Measurements from ENCODE around the gene TPD52L1.
A peak's percentile ranks its signal among the peaks of the same experiment; 100 is the strongest.

TPD52L1 gene

DNA sequence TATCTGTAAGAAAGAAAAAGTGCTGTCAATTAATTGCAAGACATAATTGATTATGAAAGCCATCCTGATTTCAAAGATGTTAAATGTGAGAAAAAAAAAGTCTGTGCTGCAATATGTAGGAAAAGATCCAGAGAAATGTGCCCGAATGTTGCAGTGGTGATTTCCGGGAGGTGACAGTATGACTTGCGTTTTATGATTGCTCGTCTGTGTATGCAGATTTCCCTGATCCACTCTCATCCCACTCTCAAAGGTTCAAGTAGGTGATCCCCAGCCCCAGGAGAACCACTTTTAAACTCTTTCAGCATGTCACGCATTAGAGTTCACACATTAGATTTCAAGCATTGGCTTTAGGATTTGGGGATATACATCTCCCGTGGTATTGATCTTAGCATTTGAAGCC is 57.8 kb downstream of the TPD52L1 start:
- no peaks in the 10 kb centered on the region for H3K4me1 ChIP-seq (ENCODE audit: control insufficient read depth in 1 of 2, insufficient read depth in 2 of 2, low read length in 2 of 2)

DNA sequence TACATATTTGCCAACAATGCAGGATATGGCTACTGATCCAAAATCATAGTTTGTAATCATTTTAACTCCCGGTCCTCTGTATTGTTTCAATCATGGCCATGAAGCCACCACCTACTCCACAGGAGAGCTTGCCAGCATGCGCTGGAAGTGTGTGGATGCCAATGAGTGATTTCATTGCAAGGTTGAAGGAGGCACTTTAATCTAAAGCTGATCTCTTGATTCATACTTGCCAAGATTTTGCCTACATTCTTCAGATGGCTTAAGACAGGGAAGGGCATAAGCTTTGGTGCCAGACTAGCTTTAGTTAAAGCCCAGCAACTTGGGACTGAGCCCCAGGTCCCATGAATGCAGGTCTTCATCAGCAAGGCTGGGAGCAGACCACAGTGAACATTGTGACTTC is 58.8 kb downstream of the TPD52L1 start:
- no peaks in the 10 kb centered on the region for H3K4me1 ChIP-seq (ENCODE audit: control insufficient read depth in 1 of 2, insufficient read depth in 2 of 2, low read length in 2 of 2)
- H3K4me3 ChIP-seq (ENCODE audit: low read depth in 1 of 2, low read length in 2 of 2) = no peak overlapping the region
- no peak overlapping the region for H3K27ac ChIP-seq (ENCODE audit: low read length)
- H3K27me3 ChIP-seq (ENCODE audit: low read depth, low read length) = no peaks in the 10 kb centered on the region
- no peaks in the 10 kb centered on the region for H3K36me3 ChIP-seq (ENCODE audit: control insufficient read depth in 1 of 2, insufficient read depth in 2 of 2, low read length in 2 of 2)
- no peaks in the 10 kb centered on the region for H3K9me3 ChIP-seq (ENCODE audit: control insufficient read depth in 1 of 2, low read length in 2 of 2)

More for the DNA sequence above, 57.8 kb downstream of the TPD52L1 start:
- no peaks in the 10 kb centered on the region for H3K27me3 ChIP-seq (ENCODE audit: low read depth, low read length)
- no peak overlapping the region for H3K4me3 ChIP-seq (ENCODE audit: low read depth in 1 of 2, low read length in 2 of 2)
- H3K27ac ChIP-seq (ENCODE audit: low read length) = no peak overlapping the region
- no peaks in the 10 kb centered on the region for H3K36me3 ChIP-seq (ENCODE audit: control insufficient read depth in 1 of 2, insufficient read depth in 2 of 2, low read length in 2 of 2)
- H3K9me3 ChIP-seq (ENCODE audit: control insufficient read depth in 1 of 2, low read length in 2 of 2) = no peaks in the 10 kb centered on the region

DNA sequence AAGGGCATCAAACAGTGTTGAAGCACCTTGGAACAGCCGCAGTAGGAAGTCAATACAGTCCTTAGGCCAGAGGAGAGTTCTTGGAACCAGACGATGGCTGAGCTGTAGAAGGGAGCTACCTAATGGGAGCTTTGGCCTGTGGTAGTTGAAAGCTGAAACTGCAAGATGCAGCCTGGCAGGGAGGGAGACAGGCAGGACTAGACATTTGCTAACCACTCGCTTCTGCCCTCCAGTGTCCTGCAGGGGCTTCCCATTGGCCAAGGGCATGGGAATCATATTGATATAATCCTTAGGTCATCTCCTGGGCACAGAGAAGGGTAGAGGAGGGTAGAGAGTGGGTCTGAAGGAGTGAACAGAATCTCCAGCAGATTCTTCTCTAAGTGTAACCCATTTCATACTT is 60.4 kb downstream of the TPD52L1 start:
- Histone ChIP-seq H3K27me3 (ENCODE audit: low read depth, low read length) (no peaks in the 10 kb centered on the region), H3K4me3 (ENCODE audit: low read depth in 1 of 2, low read length in 2 of 2) (no peak overlapping the region), H3K4me1 (ENCODE audit: control insufficient read depth in 1 of 2, insufficient read depth in 2 of 2, low read length in 2 of 2) (no peaks in the 10 kb centered on the region), H3K9me3 (ENCODE audit: control insufficient read depth in 1 of 2, low read length in 2 of 2) (no peaks in the 10 kb centered on the region), H3K27ac (ENCODE audit: low read length) (no peak overlapping the region), H3K36me3 (ENCODE audit: control insufficient read depth in 1 of 2, insufficient read depth in 2 of 2, low read length in 2 of 2) (no peaks in the 10 kb centered on the region)

GRCh38 chr6:125215252-125215819 is 61.8 kb downstream of the TPD52L1 start:
- H3K4me1 ChIP-seq (ENCODE audit: control insufficient read depth in 1 of 2, insufficient read depth in 2 of 2, low read length in 2 of 2) = no peaks in the 10 kb centered on the region
- H3K36me3 ChIP-seq (ENCODE audit: control insufficient read depth in 1 of 2, insufficient read depth in 2 of 2, low read length in 2 of 2) = no peaks in the 10 kb centered on the region
- H3K4me3 ChIP-seq (ENCODE audit: low read depth in 1 of 2, low read length in 2 of 2) = no peak overlapping the region
- no peak overlapping the region for H3K27ac ChIP-seq (ENCODE audit: low read length)
- no peaks in the 10 kb centered on the region for H3K27me3 ChIP-seq (ENCODE audit: low read depth, low read length)
- no peaks in the 10 kb centered on the region for H3K9me3 ChIP-seq (ENCODE audit: control insufficient read depth in 1 of 2, low read length in 2 of 2)

DNA sequence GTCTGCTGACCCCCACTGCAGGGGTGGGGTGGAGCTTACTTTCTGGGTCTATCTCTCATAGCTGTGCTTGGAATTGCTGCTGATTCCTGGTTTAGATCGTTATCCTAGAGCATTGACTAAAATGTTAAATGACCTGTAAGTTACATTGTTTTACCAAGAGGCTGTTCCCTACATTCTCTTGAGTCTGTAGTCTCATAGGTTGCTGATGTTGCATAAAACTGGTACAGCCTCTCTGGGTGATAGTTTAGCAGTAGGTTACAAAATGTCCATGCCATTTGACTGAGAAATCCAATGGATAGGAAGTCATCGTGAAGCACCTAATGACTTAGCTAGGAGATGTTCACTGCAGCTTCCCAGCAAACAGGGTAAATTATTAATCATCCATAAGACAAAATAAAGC is 62.4 kb downstream of the TPD52L1 start:
- Histone ChIP-seq H3K27ac (ENCODE audit: low read length) (no peak overlapping the region), H3K36me3 (ENCODE audit: control insufficient read depth in 1 of 2, insufficient read depth in 2 of 2, low read length in 2 of 2) (no peaks in the 10 kb centered on the region), H3K4me3 (ENCODE audit: low read depth in 1 of 2, low read length in 2 of 2) (no peak overlapping the region), H3K4me1 (ENCODE audit: control insufficient read depth in 1 of 2, insufficient read depth in 2 of 2, low read length in 2 of 2) (peaks cover 0 to 1% of the 10 kb centered on the region in 2 donors), H3K9me3 (ENCODE audit: control insufficient read depth in 1 of 2, low read length in 2 of 2) (no peaks in the 10 kb centered on the region), H3K27me3 (ENCODE audit: low read depth, low read length) (no peaks in the 10 kb centered on the region)

DNA sequence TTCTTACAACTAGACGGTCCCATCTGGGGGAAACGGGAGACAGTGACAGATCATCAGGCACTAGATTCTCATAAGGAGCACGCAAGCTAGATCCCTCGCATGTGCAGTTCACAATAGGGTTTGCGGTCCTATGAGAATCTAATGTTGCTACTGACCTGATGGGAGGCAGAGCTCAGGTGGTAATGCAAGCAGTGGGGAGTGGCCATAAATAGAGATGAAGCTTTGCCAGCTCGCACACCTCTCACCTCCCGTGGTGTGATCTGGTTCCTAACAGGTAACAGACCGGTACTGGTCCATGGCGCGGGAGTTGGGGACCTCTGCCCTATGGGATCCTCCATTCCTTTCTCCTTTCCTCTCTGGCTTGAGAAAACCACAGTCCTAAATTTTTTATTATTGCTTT is 63.8 kb downstream of the TPD52L1 start:
- no peaks in the 10 kb centered on the region for H3K9me3 ChIP-seq (ENCODE audit: control insufficient read depth in 1 of 2, low read length in 2 of 2)
- no peak overlapping the region for H3K27ac ChIP-seq (ENCODE audit: low read length)
- no peak overlapping the region for H3K4me3 ChIP-seq (ENCODE audit: low read depth in 1 of 2, low read length in 2 of 2)
- H3K4me1 ChIP-seq (ENCODE audit: control insufficient read depth in 1 of 2, insufficient read depth in 2 of 2, low read length in 2 of 2) = peaks cover 0 to 4% of the 10 kb centered on the region in 2 donors
- no peaks in the 10 kb centered on the region for H3K27me3 ChIP-seq (ENCODE audit: low read depth, low read length)
- no peaks in the 10 kb centered on the region for H3K36me3 ChIP-seq (ENCODE audit: control insufficient read depth in 1 of 2, insufficient read depth in 2 of 2, low read length in 2 of 2)

GRCh38 chr6:125217992-125218391 is 64.4 kb downstream of the TPD52L1 start:
- Histone ChIP-seq H3K27ac (ENCODE audit: low read length) (no peak overlapping the region), H3K4me3 (ENCODE audit: low read depth in 1 of 2, low read length in 2 of 2) (no peak overlapping the region), H3K4me1 (ENCODE audit: control insufficient read depth in 1 of 2, insufficient read depth in 2 of 2, low read length in 2 of 2) (peaks cover 0 to 4% of the 10 kb centered on the region in 2 donors)

GRCh38 chr6:125219361-125219895 is 65.9 kb downstream of the TPD52L1 start:
- Histone ChIP-seq H3K27ac (ENCODE audit: low read length) (no peak overlapping the region), H3K4me1 (ENCODE audit: control insufficient read depth in 1 of 2, insufficient read depth in 2 of 2, low read length in 2 of 2) (peaks cover 0 to 6% of the 10 kb centered on the region in 2 donors), H3K27me3 (ENCODE audit: low read depth, low read length) (no peaks in the 10 kb centered on the region), H3K4me3 (ENCODE audit: low read depth in 1 of 2, low read length in 2 of 2) (no peak overlapping the region), H3K36me3 (ENCODE audit: control insufficient read depth in 1 of 2, insufficient read depth in 2 of 2, low read length in 2 of 2) (no peaks in the 10 kb centered on the region), H3K9me3 (ENCODE audit: control insufficient read depth in 1 of 2, low read length in 2 of 2) (no peaks in the 10 kb centered on the region)

More at GRCh38 chr6:125217992-125218391, 64.4 kb downstream of the TPD52L1 start:
- Histone ChIP-seq H3K27me3 (ENCODE audit: low read depth, low read length) (no peaks in the 10 kb centered on the region), H3K9me3 (ENCODE audit: control insufficient read depth in 1 of 2, low read length in 2 of 2) (no peaks in the 10 kb centered on the region), H3K36me3 (ENCODE audit: control insufficient read depth in 1 of 2, insufficient read depth in 2 of 2, low read length in 2 of 2) (no peaks in the 10 kb centered on the region)

DNA sequence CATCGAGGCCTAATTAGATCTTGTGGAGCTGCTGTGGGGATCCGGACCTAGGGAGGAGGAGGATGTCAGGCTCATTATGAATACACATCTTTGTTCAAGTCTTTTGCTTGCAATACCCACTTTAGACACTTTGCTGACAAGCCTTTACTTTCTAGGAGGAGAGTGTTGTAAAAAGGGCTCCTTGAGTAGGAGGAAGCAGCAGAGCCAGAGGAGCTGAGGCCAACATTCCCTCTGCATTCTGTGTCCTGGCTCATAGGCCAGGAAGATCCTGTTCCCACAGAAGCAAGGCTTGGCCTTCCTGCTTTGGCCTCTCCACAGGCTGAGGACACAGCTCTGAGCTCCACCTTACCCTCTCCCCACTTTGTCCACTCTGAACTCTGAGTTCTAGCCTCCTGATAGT is 67.1 kb downstream of the TPD52L1 start:
- Histone ChIP-seq H3K27ac (ENCODE audit: low read length) (peak overlapping the region; percentile 19), H3K27me3 (ENCODE audit: low read depth, low read length) (no peaks in the 10 kb centered on the region), H3K4me1 (ENCODE audit: control insufficient read depth in 1 of 2, insufficient read depth in 2 of 2, low read length in 2 of 2) (peaks cover 0 to 8% of the 10 kb centered on the region in 2 donors), H3K4me3 (ENCODE audit: low read depth in 1 of 2, low read length in 2 of 2) (no peak overlapping the region), H3K36me3 (ENCODE audit: control insufficient read depth in 1 of 2, insufficient read depth in 2 of 2, low read length in 2 of 2) (no peaks in the 10 kb centered on the region), H3K9me3 (ENCODE audit: control insufficient read depth in 1 of 2, low read length in 2 of 2) (no peaks in the 10 kb centered on the region)

- H3K36me3 ChIP-seq (ENCODE audit: control insufficient read depth in 1 of 2, insufficient read depth in 2 of 2, low read length in 2 of 2) = no peaks in the 10 kb centered on the region
- H3K4me3 ChIP-seq (ENCODE audit: low read depth in 1 of 2, low read length in 2 of 2) = no peak overlapping the region
- peaks cover 0 to 8% of the 10 kb centered on the region in 2 donors for H3K4me1 ChIP-seq (ENCODE audit: control insufficient read depth in 1 of 2, insufficient read depth in 2 of 2, low read length in 2 of 2)
- no peak overlapping the region for H3K27ac ChIP-seq (ENCODE audit: low read length)
- no peaks in the 10 kb centered on the region for H3K27me3 ChIP-seq (ENCODE audit: low read depth, low read length)
- no peaks in the 10 kb centered on the region for H3K9me3 ChIP-seq (ENCODE audit: control insufficient read depth in 1 of 2, low read length in 2 of 2)
Measured at GRCh38 chr6:125222531-125223455, 69.2 kb downstream of the TPD52L1 start.

DNA sequence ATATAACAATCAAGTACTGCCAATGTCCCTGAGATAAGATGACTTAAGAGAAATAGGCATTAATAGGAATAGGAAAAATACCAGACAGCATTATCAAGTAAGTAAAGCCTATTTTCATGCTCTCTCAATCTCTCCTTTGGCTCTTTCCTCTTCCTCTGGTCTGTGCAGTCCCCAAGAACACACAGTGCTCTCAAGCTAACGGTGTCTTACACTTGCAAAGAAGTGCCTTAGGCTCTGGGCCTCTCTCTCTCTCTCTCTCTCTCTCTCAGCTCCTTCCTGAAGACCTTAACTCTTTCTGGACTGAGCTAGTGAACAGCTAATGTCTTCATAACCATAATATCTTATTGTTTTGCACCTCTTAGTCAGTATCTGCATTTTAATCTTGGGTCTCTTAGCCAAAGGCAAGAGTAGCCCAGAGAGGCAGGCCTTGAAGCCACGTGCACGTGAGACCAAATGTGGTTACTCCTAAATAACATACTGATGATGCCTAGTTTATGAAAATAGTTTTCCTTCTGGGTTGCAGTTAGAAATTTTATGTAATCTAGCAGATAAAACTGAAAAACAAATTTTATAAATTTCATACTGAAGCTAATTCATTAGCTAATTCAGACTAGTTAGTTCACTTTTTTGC is 70.8 kb downstream of the TPD52L1 start:
- no peak overlapping the region for H3K4me3 ChIP-seq (ENCODE audit: low read depth in 1 of 2, low read length in 2 of 2)
- no peaks in the 10 kb centered on the region for H3K36me3 ChIP-seq (ENCODE audit: control insufficient read depth in 1 of 2, insufficient read depth in 2 of 2, low read length in 2 of 2)
- H3K27me3 ChIP-seq (ENCODE audit: low read depth, low read length) = no peaks in the 10 kb centered on the region
- peaks cover 0 to 8% of the 10 kb centered on the region in 2 donors for H3K4me1 ChIP-seq (ENCODE audit: control insufficient read depth in 1 of 2, insufficient read depth in 2 of 2, low read length in 2 of 2)
- H3K9me3 ChIP-seq (ENCODE audit: control insufficient read depth in 1 of 2, low read length in 2 of 2) = no peaks in the 10 kb centered on the region
- H3K27ac ChIP-seq (ENCODE audit: low read length) = no peak overlapping the region

Data from muscle layer of duodenum (tissue), 2 donors.